ENCODE results near the gene PLD1. TPM values are rescaled to one million over a fixed set of nuclear protein-coding genes. Genes with fewer than 3 reads are reported as not detected.
"Not testable (repeated sequence)": the region's sequence is repeated elsewhere in the genome, so short reads cannot be mapped to it uniquely, and the experiment has no call there.

PLD1 gene
- total and polyA plus RNA-seq, 9 donors: 24.6 to 125 (median 52.1) TPM

- intact Hi-C loops (cut with DNase I): no loop called here
- H3K9me3 ChIP-seq: no peaks in the 10 kb centered on the region
- H3K4me3 ChIP-seq: no peak overlapping the region
- H3K27me3 ChIP-seq: no peaks in the 10 kb centered on the region
- no peak for DNase-seq
- WGBS, 3 donors: 46 to 51% (median 49%) methylated on average over 3 of the region's 3 CpGs
- no peaks in the 10 kb centered on the region for H3K36me3 ChIP-seq
- TF ChIP-seq POLR2A (IDR thresholded peaks at IDR 0.05) (no peak), EP300 (IDR thresholded peaks at IDR 0.05) (no peak), CTCF (IDR thresholded peaks at IDR 0.05) (no peak)
- peak overlapping the region in 1 of 2 donors; percentile 19 for H3K27ac ChIP-seq
- peaks cover 5% of the 10 kb centered on the region for H3K4me1 ChIP-seq (ENCODE audit: insufficient read depth)
Measured at GRCh38 chr3:171821044-171821443, 10.8 kb upstream of the PLD1 start.

DNA sequence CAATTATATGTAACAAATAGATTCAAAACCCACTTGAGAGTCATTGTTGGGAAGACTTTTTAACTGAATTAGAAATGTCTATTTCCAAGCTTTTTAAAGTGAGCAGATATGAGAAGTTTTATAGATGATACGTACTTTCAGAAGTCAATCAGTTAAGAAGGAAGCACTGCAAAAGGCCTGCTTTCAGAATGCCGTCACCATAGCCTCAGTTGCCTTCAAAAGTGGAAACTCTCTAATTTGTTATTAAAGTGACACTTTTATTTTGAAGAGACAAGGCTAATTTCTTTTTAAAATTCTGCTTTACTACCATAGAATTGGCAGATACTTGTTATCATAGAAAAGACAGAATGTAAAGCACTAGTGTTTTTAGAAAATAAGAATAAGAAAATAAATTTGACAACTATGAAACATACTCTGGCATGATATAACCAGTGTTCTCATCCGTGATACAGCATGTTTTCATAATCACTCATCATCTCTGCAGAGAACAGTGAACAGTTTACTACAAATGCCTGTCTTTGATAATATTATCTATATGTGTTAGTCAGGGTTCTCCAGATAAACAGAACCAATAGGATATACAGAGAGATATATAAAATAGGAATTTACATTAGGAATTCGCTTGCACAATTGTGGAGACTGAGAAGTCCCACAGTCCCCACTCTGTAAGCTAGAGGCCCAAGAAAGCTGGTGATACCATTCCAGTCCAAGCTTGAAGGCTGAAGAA, 7.0 kb upstream of the PLD1 start:
- intact Hi-C loops (cut with DNase I): no loop called here
- no peak for TF ChIP-seq CTCF (IDR thresholded peaks at IDR 0.05)
- no peak for TF ChIP-seq EP300 (IDR thresholded peaks at IDR 0.05)
- TF ChIP-seq POLR2A (IDR thresholded peaks at IDR 0.05): no peak
- no peaks in the 10 kb centered on the region for H3K27me3 ChIP-seq
- H3K36me3 ChIP-seq: no peaks in the 10 kb centered on the region
- H3K9me3 ChIP-seq: no peaks in the 10 kb centered on the region
- no peak overlapping the region for H3K27ac ChIP-seq
- peaks cover 3% of the 10 kb centered on the region for H3K4me1 ChIP-seq (ENCODE audit: insufficient read depth)
- WGBS, 3 donors: 95 to 96% (median 96%) methylated on average over 4 of the region's 4 CpGs
- DNase-seq: no peak
- no peak overlapping the region for H3K4me3 ChIP-seq

- no peak for TF ChIP-seq CTCF (IDR thresholded peaks at IDR 0.05)
Measured at GRCh38 chr3:171815973-171816595, 5.8 kb upstream of the PLD1 start.

GRCh38 chr3:171814662-171815061, 4.4 kb upstream of the PLD1 start:
- H3K36me3 ChIP-seq; H3K4me3 ChIP-seq; H3K4me1 ChIP-seq (ENCODE audit: insufficient read depth); intact Hi-C loops (cut with DNase I); DNase-seq; H3K9me3 ChIP-seq; H3K27ac ChIP-seq; H3K27me3 ChIP-seq: not testable (repeated sequence)
- 96 to 100% (median 99%) methylated on average over 6 of the region's 6 CpGs for WGBS, 3 donors

More at GRCh38 chr3:171815973-171816595, 5.8 kb upstream of the PLD1 start:
- no peaks in the 10 kb centered on the region for H3K27me3 ChIP-seq
- intact Hi-C loops (cut with DNase I): no loop called here
- no peak overlapping the region for H3K4me3 ChIP-seq
- H3K9me3 ChIP-seq: no peaks in the 10 kb centered on the region
- H3K27ac ChIP-seq: peak overlapping the region in 1 of 2 donors; percentile 67
- H3K4me1 ChIP-seq (ENCODE audit: insufficient read depth): peaks cover 7% of the 10 kb centered on the region
- peak in 1 of 5 donors; percentile 41 for DNase-seq
- 3 to 11% (median 6%) methylated on average over 2 of the region's 2 CpGs for WGBS, 3 donors
- H3K36me3 ChIP-seq: no peaks in the 10 kb centered on the region

DNA sequence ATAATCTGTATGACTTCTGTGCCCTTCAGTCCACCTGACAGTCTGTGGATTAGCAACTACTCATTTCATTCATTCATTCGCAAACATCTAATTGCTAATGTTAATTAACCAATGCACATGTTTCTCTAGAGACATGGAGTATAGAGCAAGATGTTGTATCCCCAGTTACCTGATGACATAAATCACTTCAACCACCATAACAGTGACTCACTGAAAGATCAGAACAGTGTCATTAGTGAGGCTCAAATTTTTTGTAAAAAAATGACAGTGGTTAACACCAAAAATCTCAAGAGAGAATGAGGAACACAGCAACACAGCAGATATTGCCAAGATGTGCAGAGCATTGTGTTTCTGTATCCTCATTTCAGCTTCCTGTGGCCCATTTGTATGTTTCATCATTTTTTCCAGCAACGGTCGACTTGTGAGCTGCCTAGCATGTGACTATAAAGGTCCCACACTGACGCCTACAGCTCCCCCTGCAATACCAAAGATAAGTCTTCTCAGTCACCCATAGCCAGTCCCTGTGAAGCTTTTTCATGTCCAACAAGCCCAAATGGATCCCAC, 3.7 kb upstream of the PLD1 start:
- Histone ChIP-seq H3K4me3 (no peak overlapping the region), H3K27me3 (no peaks in the 10 kb centered on the region), H3K9me3 (no peaks in the 10 kb centered on the region), H3K27ac (peak overlapping the region in 1 of 2 donors; percentile 16), H3K4me1 (ENCODE audit: insufficient read depth) (peaks cover 7% of the 10 kb centered on the region), H3K36me3 (no peaks in the 10 kb centered on the region)
- no peak for DNase-seq
- WGBS, 3 donors: 77 to 85% (median 83%) methylated on average over 4 of the region's 4 CpGs
- TF ChIP-seq POLR2A (IDR thresholded peaks at IDR 0.05) (no peak), CTCF (IDR thresholded peaks at IDR 0.05) (no peak), EP300 (IDR thresholded peaks at IDR 0.05) (no peak)
- intact Hi-C loops (cut with DNase I): no loop called here
